Activated naive CD8-positive, alpha-beta T cell treated with anti-CD3 and anti-CD28 coated beads, Interleukin-2, amount 50 U/mL, for 24 hours (primary cell): ENCODE data around the gene TOPAZ1.

Source experiments
- ATAC-seq: fragments of 150-1000 bp; cut with Tn5 transposase; one replicate; pipeline ENCODE4 v1.10.0; 2021
- DNase-seq: peaks from one replicate; pipeline ENCODE4 v3.0.0; 2021
- H3K27ac Mint-ChIP-seq: one replicate; pipeline ENCODE4 v1.8.0; 2021; ENCODE audit warnings: mild to moderate bottlenecking, mixed read lengths
- H3K27me3 Mint-ChIP-seq: one replicate; pipeline ENCODE4 v1.8.0; 2021; ENCODE audit warnings: mixed read lengths
- H3K36me3 Mint-ChIP-seq: one replicate; pipeline ENCODE4 v1.8.0; 2021; ENCODE audit warnings: low read depth, mixed read lengths
- H3K4me1 Mint-ChIP-seq: one replicate; pipeline ENCODE4 v1.8.0; 2021; ENCODE audit warnings: mixed read lengths
- H3K4me3 Mint-ChIP-seq: one replicate; pipeline ENCODE4 v1.8.0; 2021; ENCODE audit warnings: mild to moderate bottlenecking, moderate library complexity, mixed read lengths
- H3K9me3 Mint-ChIP-seq: one replicate; pipeline ENCODE4 v1.8.0; 2021; ENCODE audit warnings: mixed read lengths

Gene TOPAZ1

DNA sequence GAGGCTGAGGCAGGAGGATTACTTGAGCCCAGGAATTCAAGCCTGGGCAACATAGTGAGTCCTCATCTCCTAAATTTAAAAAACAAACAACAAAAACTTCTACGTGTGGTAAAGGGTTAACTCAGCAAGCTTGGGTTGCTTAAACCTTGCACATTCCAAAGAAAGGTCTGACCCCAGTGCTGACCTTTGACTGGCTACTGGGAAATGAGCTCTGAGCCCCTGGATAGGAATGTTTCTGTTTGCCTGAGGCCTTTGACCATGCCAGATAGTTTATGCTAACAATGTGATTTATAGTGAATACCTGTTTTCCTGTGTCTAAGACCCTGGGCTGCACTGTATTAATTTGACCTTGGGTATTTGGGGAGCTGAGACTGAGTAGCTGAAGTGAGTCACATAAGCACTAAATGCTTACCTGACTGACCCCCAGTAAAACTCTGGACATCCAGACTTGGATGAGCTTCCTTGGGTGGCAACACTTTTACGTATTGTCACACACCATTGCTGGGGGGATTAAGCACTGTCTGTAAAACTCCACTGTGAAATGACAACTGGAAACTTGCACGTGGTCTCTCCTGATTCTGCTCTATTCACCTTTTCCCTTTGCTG lies 117.6 kb downstream of the TOPAZ1 start:
- Mint-ChIP-seq H3K4me1 (no peaks in the 10 kb centered on the region), H3K27ac (no peak overlapping the region), H3K36me3 (peaks cover 11% of the 10 kb centered on the region), H3K4me3 (no peak overlapping the region), H3K27me3 (no peaks in the 10 kb centered on the region), H3K9me3 (no peaks in the 10 kb centered on the region)
- no peak for DNase-seq
- no peak for ATAC-seq

DNA sequence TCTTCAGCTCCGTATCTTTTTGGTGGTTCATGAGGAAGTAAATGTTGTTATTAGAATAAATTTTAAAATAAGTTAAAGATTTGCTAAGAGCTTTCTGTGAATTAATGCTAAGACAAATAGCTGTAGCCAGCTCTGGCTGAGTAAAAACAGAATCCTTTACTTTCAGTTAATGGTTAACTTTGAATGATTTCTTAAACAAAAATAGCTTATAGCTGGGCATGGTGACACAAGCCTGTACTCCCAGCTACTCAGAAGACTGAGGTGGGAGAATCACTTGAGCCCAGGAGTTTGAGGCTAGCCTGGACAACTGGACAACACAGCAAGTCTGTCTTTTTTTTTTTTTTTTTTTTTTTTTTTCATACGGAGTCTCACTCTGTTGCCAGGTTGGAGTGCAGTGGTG lies 121.9 kb downstream of the TOPAZ1 start:
- no peaks in the 10 kb centered on the region for H3K4me1 Mint-ChIP-seq
- no peaks in the 10 kb centered on the region for H3K27me3 Mint-ChIP-seq
- ATAC-seq (no peak), DNase-seq (no peak)
- H3K36me3 Mint-ChIP-seq = peaks cover 6% of the 10 kb centered on the region
- no peaks in the 10 kb centered on the region for H3K9me3 Mint-ChIP-seq
- no peak overlapping the region for H3K27ac Mint-ChIP-seq
- H3K4me3 Mint-ChIP-seq = no peak overlapping the region

DNA sequence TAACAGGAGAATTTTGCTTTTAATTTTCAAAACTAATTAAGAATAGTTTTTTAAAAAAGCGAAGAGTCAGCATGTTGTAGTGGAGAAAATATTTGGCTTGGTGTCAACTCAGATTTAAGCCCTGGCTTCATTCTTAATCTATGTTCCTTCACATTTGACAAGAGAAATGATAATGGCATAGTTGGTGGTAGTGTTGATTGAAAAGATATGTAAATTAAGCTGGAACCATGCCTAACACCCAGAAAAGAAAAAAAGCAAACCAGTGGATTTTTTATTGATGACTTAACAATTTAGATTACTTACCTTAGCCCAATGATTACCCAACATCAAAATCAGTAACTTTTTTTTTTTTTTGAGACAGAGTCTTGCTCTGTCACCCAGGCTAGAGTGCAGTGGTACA lies 124.3 kb downstream of the TOPAZ1 start:
- H3K27me3 Mint-ChIP-seq = no peaks in the 10 kb centered on the region
- H3K9me3 Mint-ChIP-seq = no peaks in the 10 kb centered on the region
- DNase-seq (no peak), ATAC-seq (no peak)
- peaks cover 7% of the 10 kb centered on the region for H3K36me3 Mint-ChIP-seq
- H3K4me1 Mint-ChIP-seq = no peaks in the 10 kb centered on the region
- no peak overlapping the region for H3K27ac Mint-ChIP-seq
- H3K4me3 Mint-ChIP-seq = no peak overlapping the region

DNA sequence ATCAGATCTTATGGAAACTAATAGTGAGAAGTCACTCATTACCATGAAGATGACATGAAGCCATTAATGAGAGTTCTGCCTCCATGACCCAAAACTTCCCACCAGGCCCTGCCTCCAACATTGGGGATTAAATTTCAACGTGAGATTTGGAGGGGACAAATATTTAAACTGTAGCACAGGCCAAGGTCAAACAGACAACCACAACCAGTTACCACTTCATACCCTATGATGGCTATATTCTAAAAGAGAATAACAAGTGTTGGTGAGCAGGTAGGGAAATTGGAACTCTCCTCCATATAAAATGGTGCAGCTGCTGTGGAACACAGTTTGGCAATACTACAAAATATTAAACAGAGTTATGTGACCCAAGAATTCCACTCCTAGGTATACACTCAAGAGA lies 133.8 kb downstream of the TOPAZ1 start:
- no peak overlapping the region for H3K27ac Mint-ChIP-seq
- no peak for ATAC-seq
- peaks cover 29% of the 10 kb centered on the region for H3K9me3 Mint-ChIP-seq
- no peaks in the 10 kb centered on the region for H3K4me1 Mint-ChIP-seq
- H3K4me3 Mint-ChIP-seq = no peak overlapping the region
- no peaks in the 10 kb centered on the region for H3K27me3 Mint-ChIP-seq
- DNase-seq = no peak
- peaks cover 16% of the 10 kb centered on the region for H3K36me3 Mint-ChIP-seq
